ENCODE measurements around the gene PRF1.

GRCh38 chr10:70560511-70560941 is 42.0 kb downstream of the PRF1 start:
- TF ChIP-seq MAX (IDR thresholded peaks at IDR 0.05) (no peak), CREB1 (IDR thresholded peaks at IDR 0.05; ENCODE audit: low read depth) (no peak), REST (IDR thresholded peaks at IDR 0.05; ENCODE audit: low read depth) (no peak), ZBTB7A (IDR thresholded peaks at IDR 0.05; ENCODE audit: low read depth) (no peak), EP300 (IDR thresholded peaks at IDR 0.05; ENCODE audit: borderline replicate concordance) (no peak), FOXM1 (IDR thresholded peaks at IDR 0.05; ENCODE audit: borderline replicate concordance, low read depth) (no peak), TAF1 (IDR thresholded peaks at IDR 0.05; ENCODE audit: low read depth) (no peak), EGR1 (IDR thresholded peaks at IDR 0.05) (no peak), YY1 (IDR thresholded peaks at IDR 0.05; ENCODE audit: low read depth) (no peak), CEBPB (IDR thresholded peaks at IDR 0.05) (no peak), USF1 (IDR thresholded peaks at IDR 0.05) (no peak), TCF12 (IDR thresholded peaks at IDR 0.05; ENCODE audit: low read depth) (no peak), TEAD4 (IDR thresholded peaks at IDR 0.05) (no peak)
